Kidney (tissue), 14 donors: ENCODE data around the gene FARS2. TPM values are rescaled to one million over a fixed set of nuclear protein-coding genes. Genes with fewer than 3 reads are reported as not detected.

Experiments used
- DNase-seq, 5 donors: peaks; one replicate each; pipeline ENCODE4 v3.0.0-alpha.2; 2013 to 2020
- FAIRE-seq: peaks from 2 replicates; lab custom pipeline; 2012; peaks lifted over from hg19 to GRCh38; lab: Jason Lieb, UNC
- H3K27ac ChIP-seq, 2 donors: one replicate each; pipeline ENCODE4 v1.7.0; 2013; ENCODE audit warnings: low read depth in 2 of 2, low read length in 2 of 2, inconsistent platforms in 1 of 2
- H3K27me3 ChIP-seq: one replicate; pipeline ENCODE4 v1.7.1; 2013; ENCODE audit warnings: low read length, inconsistent platforms; ENCODE audit not compliant: control insufficient read depth, insufficient read depth
- H3K36me3 ChIP-seq, 3 donors: one replicate each; pipeline versions ENCODE4 v1.7.0 to v1.7.1; 2013; ENCODE audit warnings: low read length in 3 of 3, control low read depth in 1 of 3, inconsistent platforms in 1 of 3; ENCODE audit not compliant: insufficient read depth in 3 of 3, control insufficient read depth in 2 of 3
- H3K4me1 ChIP-seq, 3 donors: one replicate each; pipeline versions ENCODE4 v1.7.0 to v1.7.1; 2013; ENCODE audit warnings: low read length in 3 of 3, inconsistent platforms in 1 of 3, low read depth in 1 of 3; ENCODE audit not compliant: control insufficient read depth in 2 of 3, insufficient read depth in 2 of 3
- H3K4me3 ChIP-seq, 3 donors: one replicate each; pipeline versions ENCODE4 v1.7.0 to v1.8.1; 2013; ENCODE audit warnings: low read length in 3 of 3, control low read depth in 1 of 3, inconsistent platforms in 1 of 3
- H3K9ac ChIP-seq, 3 donors: one replicate each; pipeline versions ENCODE4 v1.7.0 to v1.7.1; 2013; ENCODE audit warnings: low read length in 3 of 3, control low read depth in 1 of 3, inconsistent platforms in 1 of 3
- H3K9me3 ChIP-seq, 3 donors: one replicate each; pipeline versions ENCODE4 v1.7.0 to v1.7.1; 2013; ENCODE audit warnings: low read length in 3 of 3, control low read depth in 1 of 3, inconsistent platforms in 1 of 3; ENCODE audit not compliant: control insufficient read depth in 2 of 3, insufficient read depth in 1 of 3
- intact Hi-C: fragments of 100-400 bp; cut with DNase I; formaldehyde crosslinking; loops from one replicate; pipeline ENCODE4 v1.11.1; 2022
- polyA plus RNA-seq: library from polyadenylated mRNA; stranded (reverse); fragments of 350-450 nt; fragmentation: Illumina TruSeq; extraction: RNeasy Lipid Tissue Mini Kit (QIAGEN cat#74804); gene quantifications from one replicate; pipeline ENCODE4 v1.2.3, GENCODE V29; 2014; ENCODE audit warnings: low read depth, low replicate concordance; ENCODE audit not compliant: insufficient read depth
- total RNA-seq: library from RNA; stranded (reverse); fragmentation: NEBNext Ultra II Directional; extraction: Animal tissue kit (Norgen Biotek cat#: 25700); gene quantifications from one replicate; pipeline ENCODE4 v1.2.1, GENCODE V29; 2021
- TF ChIP-seq, protein P1 (sequence below): IDR thresholded peaks from 3 replicates; pipeline ENCODE4 v1.5.1; 2012; ENCODE audit warnings: mild to moderate bottlenecking, moderate library complexity, borderline replicate concordance; ENCODE audit not compliant: insufficient read depth; ENCODE audit errors: extremely low read depth
- donor health status: control.
- donor health status: control.
- donor health status: control.
- donor health status: control.
- donor health status: control.
- donor health status: DM: yes; HTN: yes; CAD: no.
- donor health status: Normal renal cell carcinoma (clear cell type).

Gene FARS2
- total and polyA plus RNA-seq, 2 donors from 2014 or later, result 22.1 to 24.8 TPM

- intact Hi-C loops, result no loop called here
- H3K9ac ChIP-seq, result no peak overlapping the region
- TF ChIP-seq, protein P1, sequence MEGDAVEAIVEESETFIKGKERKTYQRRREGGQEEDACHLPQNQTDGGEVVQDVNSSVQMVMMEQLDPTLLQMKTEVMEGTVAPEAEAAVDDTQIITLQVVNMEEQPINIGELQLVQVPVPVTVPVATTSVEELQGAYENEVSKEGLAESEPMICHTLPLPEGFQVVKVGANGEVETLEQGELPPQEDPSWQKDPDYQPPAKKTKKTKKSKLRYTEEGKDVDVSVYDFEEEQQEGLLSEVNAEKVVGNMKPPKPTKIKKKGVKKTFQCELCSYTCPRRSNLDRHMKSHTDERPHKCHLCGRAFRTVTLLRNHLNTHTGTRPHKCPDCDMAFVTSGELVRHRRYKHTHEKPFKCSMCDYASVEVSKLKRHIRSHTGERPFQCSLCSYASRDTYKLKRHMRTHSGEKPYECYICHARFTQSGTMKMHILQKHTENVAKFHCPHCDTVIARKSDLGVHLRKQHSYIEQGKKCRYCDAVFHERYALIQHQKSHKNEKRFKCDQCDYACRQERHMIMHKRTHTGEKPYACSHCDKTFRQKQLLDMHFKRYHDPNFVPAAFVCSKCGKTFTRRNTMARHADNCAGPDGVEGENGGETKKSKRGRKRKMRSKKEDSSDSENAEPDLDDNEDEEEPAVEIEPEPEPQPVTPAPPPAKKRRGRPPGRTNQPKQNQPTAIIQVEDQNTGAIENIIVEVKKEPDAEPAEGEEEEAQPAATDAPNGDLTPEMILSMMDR, result no peak
- no peak overlapping the region for H3K27ac ChIP-seq
- FAIRE-seq, result no peak
- H3K9me3 ChIP-seq, result no peaks in the 10 kb centered on the region
- no peak overlapping the region for H3K4me3 ChIP-seq
- DNase-seq, result no peak
- no peaks in the 10 kb centered on the region for H3K4me1 ChIP-seq
- H3K36me3 ChIP-seq, result no peaks in the 10 kb centered on the region
- no peaks in the 10 kb centered on the region for H3K27me3 ChIP-seq
Measured at GRCh38 chr6:5241252-5241651, 20.1 kb upstream of the FARS2 start.

GRCh38 chr6:5243069-5243468 lies 18.2 kb upstream of the FARS2 start:
- Histone ChIP-seq H3K27ac (no peak overlapping the region), H3K4me3 (no peak overlapping the region), H3K9ac (no peak overlapping the region), H3K27me3 (no peaks in the 10 kb centered on the region), H3K36me3 (no peaks in the 10 kb centered on the region), H3K4me1 (no peaks in the 10 kb centered on the region), H3K9me3 (no peaks in the 10 kb centered on the region)
- no peak for FAIRE-seq
- no peak for DNase-seq
- intact Hi-C loops, result no loop called here
- TF ChIP-seq, protein P1, result no peak

DNA sequence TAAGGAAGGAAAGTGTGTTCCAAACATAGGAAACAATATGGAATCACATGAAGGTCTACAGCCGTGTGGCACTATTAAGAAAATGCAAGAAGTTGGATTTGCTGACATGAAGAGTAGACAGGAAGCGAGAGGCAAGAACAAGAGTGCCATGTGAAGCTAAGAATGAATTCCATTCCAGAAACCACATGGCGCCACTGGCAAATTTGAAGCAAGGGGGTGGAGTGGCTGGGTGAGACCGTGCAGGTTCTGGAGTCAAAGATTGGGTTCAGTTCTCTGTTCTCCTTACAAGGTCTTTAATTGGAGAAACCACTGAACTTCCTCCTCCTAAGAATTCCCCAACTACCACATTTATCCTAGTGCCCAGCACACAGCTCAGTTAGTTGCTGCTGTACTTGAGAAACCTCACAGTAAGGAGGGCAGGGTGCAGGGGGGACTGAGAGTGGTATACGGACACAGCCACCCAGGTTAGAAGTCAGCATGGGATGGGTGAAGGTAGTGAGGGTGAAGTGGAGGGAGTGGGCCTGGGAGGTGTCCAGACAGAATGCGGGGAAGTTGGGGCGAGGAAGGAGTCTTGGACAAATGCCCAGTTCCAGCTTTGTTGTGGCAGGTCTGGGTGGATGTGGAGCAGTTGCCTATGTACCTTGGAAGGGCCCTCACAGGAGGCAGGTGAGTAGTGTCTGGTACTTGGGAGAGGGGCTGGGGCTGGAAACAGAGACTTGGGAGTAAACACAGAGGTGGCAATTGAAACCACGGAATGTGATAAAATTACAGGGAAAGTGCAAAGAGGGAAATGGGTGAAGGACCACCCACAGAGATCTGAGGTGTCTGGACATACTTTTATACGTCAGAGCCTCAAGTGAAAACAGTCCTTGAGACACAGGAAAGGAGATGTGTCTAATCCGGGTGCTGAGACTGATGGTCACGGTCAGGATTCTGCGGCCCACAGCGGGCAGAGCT lies 14.9 kb upstream of the FARS2 start:
- Histone ChIP-seq H3K4me1 (no peaks in the 10 kb centered on the region), H3K27me3 (no peaks in the 10 kb centered on the region), H3K9ac (no peak overlapping the region), H3K4me3 (no peak overlapping the region), H3K27ac (no peak overlapping the region), H3K36me3 (no peaks in the 10 kb centered on the region), H3K9me3 (no peaks in the 10 kb centered on the region)
- peak in 3 of 5 donors; percentile 47 to 64 (median 48) for DNase-seq
- no peak for FAIRE-seq
- TF ChIP-seq, protein P1, result no peak
- intact Hi-C loops, result no loop called here
